Glutamatergic neuron (in vitro differentiated cells): ENCODE results near the gene ANO3. TPM values are rescaled to one million over a fixed set of nuclear protein-coding genes. Genes with fewer than 3 reads are reported as not detected.
A peak's percentile ranks its signal among the peaks of the same experiment; 100 is the strongest.

Experiments used
- DNase-seq: peaks from one replicate; pipeline ENCODE4 v3.0.0; 2022
- H3K27ac Mint-ChIP-seq: one replicate; pipeline ENCODE4 v1.8.0; 2020; ENCODE audit warnings: mild to moderate bottlenecking, mixed read lengths, inconsistent platforms; ENCODE audit not compliant: unreplicated experiment
- H3K27me3 Mint-ChIP-seq: one replicate; pipeline ENCODE4 v1.8.0; 2020; ENCODE audit warnings: mild to moderate bottlenecking, moderate library complexity, mixed read lengths, inconsistent platforms; ENCODE audit not compliant: unreplicated experiment
- H3K36me3 Mint-ChIP-seq: one replicate; pipeline ENCODE4 v1.8.0; 2020; ENCODE audit warnings: mild to moderate bottlenecking, mixed read lengths, inconsistent platforms; ENCODE audit not compliant: unreplicated experiment
- H3K4me1 Mint-ChIP-seq: one replicate; pipeline ENCODE4 v1.8.0; 2020; ENCODE audit warnings: mild to moderate bottlenecking, low read depth, mixed read lengths, inconsistent platforms; ENCODE audit not compliant: unreplicated experiment
- H3K4me3 Mint-ChIP-seq: one replicate; pipeline ENCODE4 v1.8.0; 2020; ENCODE audit warnings: mild to moderate bottlenecking, mixed read lengths, inconsistent platforms; ENCODE audit not compliant: unreplicated experiment
- H3K9me3 Mint-ChIP-seq: one replicate; pipeline ENCODE4 v1.8.0; 2020; ENCODE audit warnings: mild to moderate bottlenecking, moderate library complexity, mixed read lengths, inconsistent platforms; ENCODE audit not compliant: unreplicated experiment
- CTCF ChIP-seq: fragments of 200-600 bp; sonication (generic); IDR thresholded peaks from one replicate; pipeline ENCODE4 v1.5.0; 2021; ENCODE audit not compliant: partially characterized antibody, unreplicated experiment
- total RNA-seq: library from RNA; stranded (reverse); fragmentation: NEBNext Ultra II Directional; extraction: Animal tissue kit (Norgen Biotek cat#: 25700); gene quantifications from one replicate; pipeline ENCODE4 v1.2.1, GENCODE V29; 2021; ENCODE audit not compliant: unreplicated experiment

The ANO3 gene
- total RNA-seq, 1 donor from 2014 or later = 12.8 TPM

GRCh38 chr11:26322335-26323067 lies 9.4 kb upstream of the ANO3 start:
- Mint-ChIP-seq H3K27me3 (no peaks in the 10 kb centered on the region), H3K27ac (no peak overlapping the region), H3K4me3 (no peak overlapping the region), H3K9me3 (no peaks in the 10 kb centered on the region), H3K36me3 (no peaks in the 10 kb centered on the region), H3K4me1 (no peaks in the 10 kb centered on the region)
- TF ChIP-seq CTCF = no peak
- DNase-seq = no peak

- no peak for TF ChIP-seq CTCF
- no peaks in the 10 kb centered on the region for H3K9me3 Mint-ChIP-seq
- H3K27ac Mint-ChIP-seq = no peak overlapping the region
- no peaks in the 10 kb centered on the region for H3K27me3 Mint-ChIP-seq
- no peak overlapping the region for H3K4me3 Mint-ChIP-seq
- H3K36me3 Mint-ChIP-seq = no peaks in the 10 kb centered on the region
- DNase-seq = no peak
- peaks cover 9% of the 10 kb centered on the region for H3K4me1 Mint-ChIP-seq
These were observed 8.1 kb upstream of the ANO3 start for GRCh38 chr11:26323837-26324236.

GRCh38 chr11:26324270-26324669 lies 7.7 kb upstream of the ANO3 start:
- no peak overlapping the region for H3K4me3 Mint-ChIP-seq
- DNase-seq = no peak
- peaks cover 13% of the 10 kb centered on the region for H3K4me1 Mint-ChIP-seq
- H3K27me3 Mint-ChIP-seq = no peaks in the 10 kb centered on the region
- no peak overlapping the region for H3K27ac Mint-ChIP-seq
- TF ChIP-seq CTCF = no peak
- H3K36me3 Mint-ChIP-seq = no peaks in the 10 kb centered on the region
- H3K9me3 Mint-ChIP-seq = no peaks in the 10 kb centered on the region

- H3K36me3 Mint-ChIP-seq = no peaks in the 10 kb centered on the region
- no peak for TF ChIP-seq CTCF
- H3K27me3 Mint-ChIP-seq = no peaks in the 10 kb centered on the region
- H3K4me1 Mint-ChIP-seq = peaks cover 28% of the 10 kb centered on the region
- H3K9me3 Mint-ChIP-seq = peaks cover 1% of the 10 kb centered on the region
- H3K27ac Mint-ChIP-seq = no peak overlapping the region
- no peak for DNase-seq
- H3K4me3 Mint-ChIP-seq = no peak overlapping the region
These were observed 5.0 kb upstream of the ANO3 start for GRCh38 chr11:26326793-26327400.

- H3K4me1 Mint-ChIP-seq = peaks cover 39% of the 10 kb centered on the region
These were observed 2.7 kb upstream of the ANO3 start for GRCh38 chr11:26329206-26329605.

More at GRCh38 chr11:26329206-26329605, 2.7 kb upstream of the ANO3 start:
- DNase-seq = no peak
- Mint-ChIP-seq H3K4me3 (peak overlapping the region; percentile 11), H3K27me3 (no peaks in the 10 kb centered on the region), H3K27ac (peak overlapping the region; percentile 82), H3K9me3 (peaks cover 1% of the 10 kb centered on the region), H3K36me3 (no peaks in the 10 kb centered on the region)
- no peak for TF ChIP-seq CTCF
